ENCODE data around the gene ARSA. TPM values are rescaled to one million over a fixed set of nuclear protein-coding genes. Genes with fewer than 3 reads are reported as not detected.

ARSA gene
- total RNA-seq, 1 experiment from 2014 or later, result 43.8 TPM

DNA sequence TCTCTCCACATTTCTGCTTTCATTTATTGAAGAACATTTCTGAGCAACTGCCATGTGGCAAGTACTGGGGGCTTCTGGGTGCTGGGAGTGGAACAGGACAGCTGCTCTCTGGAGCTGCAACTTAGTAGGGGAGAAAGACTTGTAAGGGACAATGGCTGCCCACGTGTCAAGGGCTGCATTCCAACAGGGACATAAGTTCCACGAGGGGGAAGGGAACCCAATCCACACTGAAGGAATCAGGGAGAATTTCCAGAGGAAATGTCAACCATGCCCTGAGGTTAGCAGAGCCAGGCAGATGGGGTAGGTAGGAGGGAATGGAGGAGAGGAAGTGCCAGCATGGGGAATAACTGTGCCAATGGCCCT lies 25.6 kb downstream of the ARSA start:
- Histone ChIP-seq H3K9me3 (ENCODE audit: control insufficient read depth, insufficient read depth, low read depth, low read length) (no peaks in the 10 kb centered on the region), H3K27me3 (ENCODE audit: control insufficient read depth, insufficient read depth, low read length) (no peaks in the 10 kb centered on the region), H3K36me3 (ENCODE audit: control insufficient read depth, insufficient read depth, low read length) (no peaks in the 10 kb centered on the region), H3K4me1 (ENCODE audit: control insufficient read depth, insufficient read depth, low read length) (peaks cover 3% of the 10 kb centered on the region; the same call in 1 of the 2 replicates), H3K27ac (ENCODE audit: low read length) (no peak overlapping the region), H3K4me3 (ENCODE audit: low read depth in 2 of 2, low read length in 2 of 2) (no peak overlapping the region)
- CTCF ChIA-PET, result no interaction called here
- DNase-seq (ENCODE audit: low read depth, low spot score), result no peak
- in situ Hi-C loops (cut with HindIII; ENCODE audit: low pct_unique_long_range_greater_than_20kb, low sequenced_read_pairs) (no loop called here), intact Hi-C loops (cut with micrococcal nuclease; ENCODE audit: unreplicated experiment) (no loop called here)
- POLR2A ChIA-PET, result no interaction called here
- TF ChIP-seq, protein P1, sequence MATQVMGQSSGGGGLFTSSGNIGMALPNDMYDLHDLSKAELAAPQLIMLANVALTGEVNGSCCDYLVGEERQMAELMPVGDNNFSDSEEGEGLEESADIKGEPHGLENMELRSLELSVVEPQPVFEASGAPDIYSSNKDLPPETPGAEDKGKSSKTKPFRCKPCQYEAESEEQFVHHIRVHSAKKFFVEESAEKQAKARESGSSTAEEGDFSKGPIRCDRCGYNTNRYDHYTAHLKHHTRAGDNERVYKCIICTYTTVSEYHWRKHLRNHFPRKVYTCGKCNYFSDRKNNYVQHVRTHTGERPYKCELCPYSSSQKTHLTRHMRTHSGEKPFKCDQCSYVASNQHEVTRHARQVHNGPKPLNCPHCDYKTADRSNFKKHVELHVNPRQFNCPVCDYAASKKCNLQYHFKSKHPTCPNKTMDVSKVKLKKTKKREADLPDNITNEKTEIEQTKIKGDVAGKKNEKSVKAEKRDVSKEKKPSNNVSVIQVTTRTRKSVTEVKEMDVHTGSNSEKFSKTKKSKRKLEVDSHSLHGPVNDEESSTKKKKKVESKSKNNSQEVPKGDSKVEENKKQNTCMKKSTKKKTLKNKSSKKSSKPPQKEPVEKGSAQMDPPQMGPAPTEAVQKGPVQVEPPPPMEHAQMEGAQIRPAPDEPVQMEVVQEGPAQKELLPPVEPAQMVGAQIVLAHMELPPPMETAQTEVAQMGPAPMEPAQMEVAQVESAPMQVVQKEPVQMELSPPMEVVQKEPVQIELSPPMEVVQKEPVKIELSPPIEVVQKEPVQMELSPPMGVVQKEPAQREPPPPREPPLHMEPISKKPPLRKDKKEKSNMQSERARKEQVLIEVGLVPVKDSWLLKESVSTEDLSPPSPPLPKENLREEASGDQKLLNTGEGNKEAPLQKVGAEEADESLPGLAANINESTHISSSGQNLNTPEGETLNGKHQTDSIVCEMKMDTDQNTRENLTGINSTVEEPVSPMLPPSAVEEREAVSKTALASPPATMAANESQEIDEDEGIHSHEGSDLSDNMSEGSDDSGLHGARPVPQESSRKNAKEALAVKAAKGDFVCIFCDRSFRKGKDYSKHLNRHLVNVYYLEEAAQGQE (IDR thresholded peaks at IDR 0.05; ENCODE audit: insufficient read depth in 1 of 2, low read depth in 2 of 2, low read length in 1 of 2), result no peak
- TF ChIP-seq TCF7L2 (IDR thresholded peaks at IDR 0.05; ENCODE audit: low read depth, low read length) (no peak), SIN3A (IDR thresholded peaks at IDR 0.05; ENCODE audit: borderline replicate concordance, insufficient read depth, low read depth, low read length) (no peak), POLR2AphosphoS5 (IDR thresholded peaks at IDR 0.05; ENCODE audit: low read depth, low read length) (no peak)
- TF ChIP-seq, protein P2, sequence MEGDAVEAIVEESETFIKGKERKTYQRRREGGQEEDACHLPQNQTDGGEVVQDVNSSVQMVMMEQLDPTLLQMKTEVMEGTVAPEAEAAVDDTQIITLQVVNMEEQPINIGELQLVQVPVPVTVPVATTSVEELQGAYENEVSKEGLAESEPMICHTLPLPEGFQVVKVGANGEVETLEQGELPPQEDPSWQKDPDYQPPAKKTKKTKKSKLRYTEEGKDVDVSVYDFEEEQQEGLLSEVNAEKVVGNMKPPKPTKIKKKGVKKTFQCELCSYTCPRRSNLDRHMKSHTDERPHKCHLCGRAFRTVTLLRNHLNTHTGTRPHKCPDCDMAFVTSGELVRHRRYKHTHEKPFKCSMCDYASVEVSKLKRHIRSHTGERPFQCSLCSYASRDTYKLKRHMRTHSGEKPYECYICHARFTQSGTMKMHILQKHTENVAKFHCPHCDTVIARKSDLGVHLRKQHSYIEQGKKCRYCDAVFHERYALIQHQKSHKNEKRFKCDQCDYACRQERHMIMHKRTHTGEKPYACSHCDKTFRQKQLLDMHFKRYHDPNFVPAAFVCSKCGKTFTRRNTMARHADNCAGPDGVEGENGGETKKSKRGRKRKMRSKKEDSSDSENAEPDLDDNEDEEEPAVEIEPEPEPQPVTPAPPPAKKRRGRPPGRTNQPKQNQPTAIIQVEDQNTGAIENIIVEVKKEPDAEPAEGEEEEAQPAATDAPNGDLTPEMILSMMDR (IDR thresholded peaks at IDR 0.05), result no peak
- no peak for ATAC-seq
- BruUV-seq (replicated peaks), result TSS peak; percentile 75

DNA sequence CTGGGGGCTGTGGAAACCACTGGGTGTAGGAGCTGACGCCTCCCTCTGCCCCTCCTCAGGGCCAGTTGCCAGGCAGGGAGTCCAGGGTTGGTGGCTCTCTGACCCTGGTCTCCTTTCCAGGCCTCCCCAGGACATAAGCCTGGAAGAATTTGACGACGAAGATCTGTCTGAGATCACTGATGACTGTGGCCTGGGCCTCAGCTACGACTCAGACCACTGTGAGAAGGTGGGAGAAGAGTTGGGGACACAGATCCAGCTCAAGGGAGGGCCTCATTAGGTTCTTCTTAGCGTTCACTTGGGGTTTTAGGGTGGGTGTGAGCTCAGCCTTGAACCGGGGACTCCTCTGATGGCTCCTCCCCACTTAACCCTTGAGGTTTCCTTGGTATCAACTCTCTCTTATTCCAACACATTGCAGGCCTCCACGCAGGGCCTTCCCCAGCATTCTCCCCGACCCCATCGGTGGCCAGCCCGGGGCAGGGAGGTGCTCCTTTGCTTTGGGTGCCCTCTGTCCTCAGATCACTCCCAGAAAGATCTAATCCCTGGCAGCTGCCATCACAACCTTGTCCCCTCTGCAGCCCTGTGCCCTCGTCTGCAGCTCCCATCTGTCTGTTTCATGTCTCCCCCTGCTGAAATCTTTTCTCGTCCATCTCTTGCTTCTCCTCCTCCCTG lies 26.1 kb downstream of the ARSA start:
- in situ Hi-C loops (cut with HindIII; ENCODE audit: low pct_unique_long_range_greater_than_20kb, low sequenced_read_pairs) (no loop called here), intact Hi-C loops (cut with micrococcal nuclease; ENCODE audit: unreplicated experiment) (no loop called here)
- peak overlapping the region; percentile 53 to 56 for H3K4me3 ChIP-seq (ENCODE audit: low read depth in 2 of 2, low read length in 2 of 2)
- ChIA-PET CTCF (no interaction called here), POLR2A (no interaction called here)
- TF ChIP-seq, protein P2 (IDR thresholded peaks at IDR 0.05), result no peak
- TF ChIP-seq TCF7L2 (IDR thresholded peaks at IDR 0.05; ENCODE audit: low read depth, low read length) (no peak), POLR2AphosphoS5 (IDR thresholded peaks at IDR 0.05; ENCODE audit: low read depth, low read length) (no peak), SIN3A (IDR thresholded peaks at IDR 0.05; ENCODE audit: borderline replicate concordance, insufficient read depth, low read depth, low read length) (no peak)
- TF ChIP-seq, protein P1 (IDR thresholded peaks at IDR 0.05; ENCODE audit: insufficient read depth in 1 of 2, low read depth in 2 of 2, low read length in 1 of 2), result no peak
- DNase-seq (ENCODE audit: low read depth, low spot score) (no peak), ATAC-seq (no peak)
- no peaks in the 10 kb centered on the region for H3K9me3 ChIP-seq (ENCODE audit: control insufficient read depth, insufficient read depth, low read depth, low read length)
- BruUV-seq (replicated peaks), result no TSS peak
- no peak overlapping the region for H3K27ac ChIP-seq (ENCODE audit: low read length)
- no peaks in the 10 kb centered on the region for H3K27me3 ChIP-seq (ENCODE audit: control insufficient read depth, insufficient read depth, low read length)
- H3K4me1 ChIP-seq (ENCODE audit: control insufficient read depth, insufficient read depth, low read length), result peaks cover 3% of the 10 kb centered on the region; the same call in 1 of the 2 replicates
- H3K36me3 ChIP-seq (ENCODE audit: control insufficient read depth, insufficient read depth, low read length), result no peaks in the 10 kb centered on the region
